ENCODE data around the gene PRR22.
"Not testable (repeated sequence)": the region's sequence is repeated elsewhere in the genome, so short reads cannot be mapped to it uniquely, and the experiment has no call there.

PRR22 gene

DNA sequence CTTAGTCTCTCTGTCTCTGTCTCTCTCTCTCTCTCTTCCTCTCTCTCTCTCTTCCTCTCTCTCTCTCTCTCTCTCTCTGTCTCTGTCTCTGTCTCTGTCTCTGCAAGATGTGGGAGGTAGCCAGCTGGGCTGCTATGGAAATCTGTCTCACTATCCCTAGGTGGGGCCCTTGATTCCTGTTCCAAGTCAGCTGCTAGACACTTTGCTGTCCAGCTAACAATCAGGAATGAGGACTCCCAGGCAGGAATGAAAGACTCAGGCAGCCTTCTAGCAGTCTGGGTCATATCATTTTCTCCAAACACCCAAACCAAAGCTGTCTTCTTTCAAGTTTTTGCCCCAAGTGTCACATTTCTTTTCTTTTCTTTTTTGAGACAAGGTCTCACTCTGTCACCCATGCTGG is 40.9 kb downstream of the PRR22 start:
- DNase-seq, result no peak

DNA sequence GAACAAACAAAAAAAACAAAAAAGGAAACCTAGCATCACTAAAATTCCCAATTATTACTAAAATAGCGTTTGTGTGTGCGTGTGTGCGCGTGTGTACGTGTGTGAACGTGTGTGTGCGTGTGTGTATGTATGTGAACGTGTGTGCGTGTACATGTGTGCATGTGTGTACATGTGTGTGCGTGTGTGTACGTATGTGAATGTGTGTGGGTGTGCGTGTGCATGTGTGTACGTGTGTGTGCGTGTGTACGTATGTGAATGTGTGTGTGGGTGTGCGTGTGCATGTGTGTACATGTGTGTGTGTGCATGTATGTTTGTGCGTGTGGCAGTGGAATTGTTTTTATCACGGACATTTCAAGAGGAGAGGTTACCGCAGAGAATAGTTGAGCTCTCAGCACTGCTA is 42.5 kb downstream of the PRR22 start:
- DNase-seq, result no peak

DNA sequence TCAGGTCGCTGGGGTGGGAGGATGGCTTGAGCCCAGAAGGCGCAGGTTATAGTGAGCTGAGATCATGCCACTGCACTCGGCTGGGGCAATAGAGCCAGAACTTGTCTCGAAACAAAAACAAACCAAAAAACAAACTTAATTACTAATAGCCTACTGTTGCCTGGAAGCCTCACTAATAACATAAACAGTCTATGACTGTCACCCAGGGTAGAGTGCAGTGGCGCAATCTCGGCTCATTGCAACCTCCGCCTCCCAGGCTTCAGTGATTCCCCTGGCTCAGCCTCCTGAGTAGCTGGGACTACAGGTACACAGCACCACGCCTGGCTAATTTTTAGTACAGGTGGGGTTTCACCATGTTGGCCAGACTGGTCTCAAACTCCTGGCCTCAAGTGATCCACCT is 46.1 kb downstream of the PRR22 start:
- DNase-seq, result no peak

DNA sequence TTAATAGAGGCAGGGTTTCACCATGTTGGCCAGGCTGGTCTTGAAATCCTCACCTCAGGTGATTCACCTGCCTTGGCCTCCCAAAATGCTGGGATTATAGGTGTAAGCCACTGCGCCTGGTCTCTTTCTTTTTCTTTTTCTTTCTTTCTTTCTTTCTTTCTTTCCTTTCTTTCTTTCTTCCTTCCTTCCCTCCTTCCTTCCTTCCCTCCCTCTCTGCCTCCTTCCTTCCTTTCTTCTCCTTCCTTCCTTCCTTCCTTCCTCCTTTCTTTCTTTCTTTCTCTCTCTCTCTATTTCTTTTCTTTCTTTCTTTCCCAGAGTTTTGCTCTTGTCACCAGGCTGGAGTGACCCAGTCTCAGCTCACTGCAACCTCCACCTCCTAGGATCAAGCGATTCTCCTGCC is 51.4 kb downstream of the PRR22 start:
- DNase-seq, result not testable (repeated sequence)
